H9 (cell line): ENCODE measurements around the gene FREM2. TPM values are rescaled to one million over a fixed set of nuclear protein-coding genes. Genes with fewer than 3 reads are reported as not detected.

ENCODE experiments used
- DNase-seq: peaks from one replicate; pipeline ENCODE4 v3.0.0-alpha.2; 2017
- H2AFZ ChIP-seq: one replicate; pipeline ENCODE4 v1.6.1; 2013; ENCODE audit warnings: mild to moderate bottlenecking, low read length, control low read depth, moderate library complexity
- H2AK5ac ChIP-seq: 2 replicates; pipeline ENCODE4 v1.6.1; 2013; ENCODE audit warnings: low read length, control low read depth, mixed read lengths; ENCODE audit not compliant: insufficient read length
- H2BK120ac ChIP-seq: one replicate; pipeline ENCODE4 v1.6.1; 2013; ENCODE audit warnings: low read depth, mild to moderate bottlenecking, low read length, control low read depth, inconsistent platforms; ENCODE audit not compliant: poor library complexity, severe bottlenecking
- H2BK12ac ChIP-seq: 2 replicates; pipeline ENCODE4 v1.6.1; 2013; ENCODE audit warnings: low read length, control low read depth, mixed read lengths, low read depth; ENCODE audit not compliant: insufficient read length
- H2BK15ac ChIP-seq: 2 replicates; pipeline ENCODE4 v1.6.1; 2013; ENCODE audit warnings: low read depth, low read length, control low read depth
- H2BK20ac ChIP-seq: one replicate; pipeline ENCODE4 v1.6.1; 2013; ENCODE audit warnings: low read depth, mild to moderate bottlenecking, low read length, control low read depth, inconsistent platforms; ENCODE audit not compliant: poor library complexity, severe bottlenecking
- H2BK5ac ChIP-seq: 2 replicates; pipeline ENCODE4 v1.6.1; 2013; ENCODE audit warnings: low read length, control low read depth, mixed read lengths; ENCODE audit not compliant: insufficient read length
- H3K14ac ChIP-seq: 2 replicates; pipeline ENCODE4 v1.6.1; 2013; ENCODE audit warnings: low read length, control low read depth; ENCODE audit not compliant: insufficient read depth
- H3K18ac ChIP-seq: 2 replicates; pipeline ENCODE4 v1.6.1; 2013; ENCODE audit warnings: low read depth, mild to moderate bottlenecking, mixed read lengths, low read length, control low read depth; ENCODE audit not compliant: insufficient read length
- H3K23ac ChIP-seq: 2 replicates; pipeline ENCODE4 v1.6.1; 2013; ENCODE audit warnings: low read length, control low read depth, mixed read lengths, low read depth; ENCODE audit not compliant: insufficient read length
- H3K23me2 ChIP-seq: 2 replicates; pipeline ENCODE4 v1.6.1; 2013; ENCODE audit warnings: low read depth, mild to moderate bottlenecking, mixed read lengths, low read length, control low read depth; ENCODE audit not compliant: insufficient read length, poor library complexity, severe bottlenecking
- H3K27ac ChIP-seq: 2 replicates; pipeline ENCODE4 v1.5.1; 2013; ENCODE audit warnings: low read length, control low read depth, mixed read lengths, low read depth; ENCODE audit not compliant: insufficient read length
- H3K27me3 ChIP-seq: 2 replicates; pipeline ENCODE4 v1.6.1; 2013; ENCODE audit warnings: low read length, control low read depth, inconsistent platforms; ENCODE audit not compliant: insufficient read depth
- H3K4ac ChIP-seq: 2 replicates; pipeline ENCODE4 v1.6.1; 2013; ENCODE audit warnings: low read depth, mild to moderate bottlenecking, control low read depth, inconsistent platforms, low read length, moderate library complexity
- H3K4me1 ChIP-seq: 2 replicates; pipeline ENCODE4 v1.6.1; 2013; ENCODE audit warnings: low read length, control low read depth, inconsistent platforms; ENCODE audit not compliant: insufficient read depth
- H3K4me2 ChIP-seq: 2 replicates; pipeline ENCODE4 v1.6.1; 2013; ENCODE audit warnings: low read length, control low read depth, mixed read lengths; ENCODE audit not compliant: insufficient read length, insufficient read depth
- H3K56ac ChIP-seq: 2 replicates; pipeline ENCODE4 v1.6.1; 2013; ENCODE audit warnings: low read depth, mild to moderate bottlenecking, mixed read lengths, low read length, control low read depth; ENCODE audit not compliant: insufficient read length
- H3K79me1 ChIP-seq: 2 replicates; pipeline ENCODE4 v1.6.1; 2013; ENCODE audit warnings: low read depth, mild to moderate bottlenecking, moderate library complexity, low read length, control low read depth, inconsistent platforms; ENCODE audit not compliant: insufficient read depth, poor library complexity, severe bottlenecking
- H3K79me2 ChIP-seq: 2 replicates; pipeline ENCODE4 v1.6.1; 2013; ENCODE audit warnings: low read length, control low read depth, inconsistent platforms; ENCODE audit not compliant: insufficient read depth
- H3K9ac ChIP-seq: 2 replicates; pipeline ENCODE4 v1.6.1; 2013; ENCODE audit warnings: low read length, control low read depth, mixed read lengths; ENCODE audit not compliant: insufficient read length; ENCODE audit errors: extremely low read depth
- H3K9me3 ChIP-seq: one replicate; pipeline ENCODE4 v1.6.1; 2013; ENCODE audit warnings: low read depth, low read length, inconsistent platforms; ENCODE audit not compliant: control insufficient read depth
- H3T11ph ChIP-seq: one replicate; pipeline ENCODE4 v1.6.1; 2013; ENCODE audit warnings: mild to moderate bottlenecking, low read length, control low read depth, inconsistent platforms
- H4K20me1 ChIP-seq: one replicate; pipeline ENCODE4 v1.6.1; 2013; ENCODE audit not compliant: control insufficient read depth, insufficient read length, insufficient read depth
- H4K5ac ChIP-seq: 2 replicates; pipeline ENCODE4 v1.6.1; 2013; ENCODE audit warnings: low read depth, mild to moderate bottlenecking, mixed read lengths, low read length, control low read depth; ENCODE audit not compliant: insufficient read length
- H4K8ac ChIP-seq: replicated peaks from 2 replicates; pipeline ENCODE4 v1.6.1; 2013; ENCODE audit warnings: low read length, control low read depth, mixed read lengths, low read depth; ENCODE audit not compliant: insufficient read length
- H4K91ac ChIP-seq: 2 replicates; pipeline ENCODE4 v1.6.1; 2013; ENCODE audit warnings: low read depth, mild to moderate bottlenecking, moderate library complexity, mixed read lengths, low read length, control low read depth; ENCODE audit not compliant: insufficient read length
- H3K27ac Mint-ChIP-seq, 3 experiments: 2 replicates in 2 of 3; 3 replicates in 1 of 3; pipeline ENCODE4 v1.8.0; 2020 to 2021; ENCODE audit warnings: mixed read lengths in 3 of 3, mild to moderate bottlenecking in 1 of 3, moderate library complexity in 1 of 3
- H3K27me3 Mint-ChIP-seq: 2 replicates; pipeline ENCODE4 v1.8.0; 2021; ENCODE audit warnings: low read depth, mild to moderate bottlenecking, moderate library complexity, mixed read lengths
- H3K36me3 Mint-ChIP-seq, 3 experiments: 2 replicates in 2 of 3; 3 replicates in 1 of 3; pipeline ENCODE4 v1.8.0; 2020 to 2021; ENCODE audit warnings: low read depth in 3 of 3, mixed read lengths in 3 of 3; ENCODE audit not compliant: insufficient read depth in 1 of 3
- H3K4me1 Mint-ChIP-seq, 2 experiments: 2 replicates each; pipeline ENCODE4 v1.8.0; 2020; ENCODE audit warnings: mixed read lengths in 2 of 2
- H3K4me3 Mint-ChIP-seq, 2 experiments: 2 replicates in 1 of 2; 3 replicates in 1 of 2; pipeline ENCODE4 v1.8.0; 2020 to 2021; ENCODE audit warnings: mild to moderate bottlenecking in 2 of 2, mixed read lengths in 2 of 2, moderate library complexity in 1 of 2
- H3K9me3 Mint-ChIP-seq, 2 experiments: 2 replicates in 1 of 2; 3 replicates in 1 of 2; pipeline ENCODE4 v1.8.0; 2020; ENCODE audit warnings: mild to moderate bottlenecking in 2 of 2, mixed read lengths in 2 of 2, moderate library complexity in 1 of 2
- CTCF ChIP-seq: fragments of 200-600 bp; sonication (generic); conservative IDR thresholded peaks from 3 replicates; pipeline ENCODE4 v1.8.0; 2021; ENCODE audit warnings: antibody characterized with exemption, mild to moderate bottlenecking
- WGBS: extraction: QIAGEN DNeasy Blood & Tissue Kit; methylation state at CpG from one replicate; pipeline ENCODE4 v1.1.7; 2013; ENCODE audit warnings: missing lambda C conversion rate, low lambda C conversion rate, mixed read lengths; ENCODE audit not compliant: insufficient read length; ENCODE audit errors: extremely low coverage; 5-methylcytosine and 5-hydroxymethylcytosine counted together
- total RNA-seq: library from RNA; stranded (reverse); gene quantifications from 2 replicates; pipeline ENCODE4 v1.2.1, GENCODE V29; 2021

The FREM2 gene
- total RNA-seq, 1 experiment from 2014 or later: 16.0 TPM

- no peaks in the 10 kb centered on the region for H3K27me3 ChIP-seq
Observed at GRCh38 chr13:38743466-38743865, 56.6 kb downstream of the FREM2 start.

More at GRCh38 chr13:38743466-38743865, 56.6 kb downstream of the FREM2 start:
- Mint-ChIP-seq H3K36me3 (no peaks in the 10 kb centered on the region), H3K27ac (no peak overlapping the region), H3K4me3 (no peak overlapping the region), H3K4me1 (peaks cover 2 to 18% of the 10 kb centered on the region in 2 experiments; a peak in 3 of 4 replicates), H3K27me3 (no peaks in the 10 kb centered on the region), H3K9me3 (no peaks in the 10 kb centered on the region)
- Histone ChIP-seq H3K27ac (no peak overlapping the region), H3K23ac (no peak overlapping the region), H2BK20ac (no peak overlapping the region), H3K56ac (no peak overlapping the region), H3K23me2 (no peaks in the 10 kb centered on the region), H3K4ac (no peak overlapping the region), H3T11ph (no peak overlapping the region), H4K8ac (no peak overlapping the region), H4K91ac (no peak overlapping the region), H2BK15ac (no peak overlapping the region), H3K9ac (no peak overlapping the region), H4K20me1 (no peaks in the 10 kb centered on the region), H2BK120ac (no peak overlapping the region), H3K9me3 (no peaks in the 10 kb centered on the region), H4K5ac (no peak overlapping the region), H2AFZ (no peak overlapping the region), H2BK5ac (no peak overlapping the region), H2BK12ac (no peak overlapping the region), H2AK5ac (no peak overlapping the region), H3K4me1 (peaks cover 3% of the 10 kb centered on the region; the same call in 1 of the 2 replicates), H3K4me2 (no peak overlapping the region), H3K18ac (no peak overlapping the region), H3K14ac (no peak overlapping the region), H3K79me2 (no peaks in the 10 kb centered on the region), H3K79me1 (no peaks in the 10 kb centered on the region)
- TF ChIP-seq CTCF: no peak
- no peak for DNase-seq
- no CpG with 5 or more reads among the region's 4 CpGs for WGBS
